GM19463 (cell line): ENCODE results near the gene SMG5.
"Not testable (repeated sequence)": the region's sequence is repeated elsewhere in the genome, so short reads cannot be mapped to it uniquely, and the experiment has no call there.

Experiments used
- ATAC-seq: cut with Tn5 transposase; IDR thresholded peaks from one replicate; pipeline ENCODE4 v1.9.1; 2021; ENCODE audit warnings: mild to moderate bottlenecking, moderate library complexity; ENCODE audit not compliant: unreplicated experiment

SMG5 gene

GRCh38 chr1:156216361-156217086 is 66.1 kb downstream of the SMG5 start:
- ATAC-seq, result not testable (repeated sequence)

- no peak for ATAC-seq
Observed at GRCh38 chr1:156214024-156214748, 68.4 kb downstream of the SMG5 start.

GRCh38 chr1:156213644-156213966 is 69.0 kb downstream of the SMG5 start:
- no peak for ATAC-seq

GRCh38 chr1:156212833-156213643 is 69.6 kb downstream of the SMG5 start, which contains the start of gene PMF1:
Gene PMF1, plus strand, starts transcription at chr1:156213007. Its CDS starts 9 bp downstream, at chr1:156213016.
- ATAC-seq, result peak; percentile 92

GRCh38 chr1:156212130-156212529 is 70.5 kb downstream of the SMG5 start:
- ATAC-seq, result no peak

GRCh38 chr1:156211243-156211642 is 71.4 kb downstream of the SMG5 start:
- ATAC-seq, result no peak

- no peak for ATAC-seq
Observed at GRCh38 chr1:156204686-156205085, 77.9 kb downstream of the SMG5 start.

GRCh38 chr1:156203331-156203730 is 79.3 kb downstream of the SMG5 start:
- ATAC-seq, result no peak

GRCh38 chr1:156200044-156200443 is 82.6 kb downstream of the SMG5 start:
- no peak for ATAC-seq
